Right atrium auricular region (tissue), 2 donors: ENCODE data around the gene YTHDC2. TPM values are rescaled to one million over a fixed set of nuclear protein-coding genes. Genes with fewer than 3 reads are reported as not detected.

Experiments
- DNase-seq: peaks from one replicate; pipeline ENCODE4 v3.0.0-alpha.2; 2019; ENCODE audit warnings: low spot score
- H3K27ac ChIP-seq, 2 donors: fragments of 200-600 bp; sonication (generic); 1 replicate in 1 of 2; 2 replicates in 1 of 2; pipeline ENCODE4 v1.5.1; 2016 to 2019
- H3K27me3 ChIP-seq, 2 donors: fragments of 200-600 bp; sonication (generic); one replicate each; pipeline versions ENCODE4 v1.5.1 to v1.6.0; 2017 to 2019
- H3K36me3 ChIP-seq: fragments of 200-600 bp; sonication (generic); one replicate; pipeline ENCODE4 v1.5.1; 2016
- H3K4me1 ChIP-seq, 2 donors: fragments of 200-600 bp; sonication (generic); one replicate each; pipeline versions ENCODE4 v1.5.1 to v1.6.0; 2017 to 2019
- H3K4me3 ChIP-seq, 2 donors: fragments of 200-600 bp; sonication (generic); 1 replicate in 1 of 2; 2 replicates in 1 of 2; pipeline ENCODE4 v1.5.1; 2017 to 2019; ENCODE audit warnings: mild to moderate bottlenecking in 1 of 2, moderate library complexity in 1 of 2
- H3K9me3 ChIP-seq, 2 donors: fragments of 200-600 bp; sonication (generic); one replicate each; pipeline ENCODE4 v1.5.1; 2019
- total RNA-seq, 2 donors: library from RNA; depleted of rRNA; stranded (reverse); fragments of >200 nt; gene quantifications; one replicate each; pipeline ENCODE4 v1.1.0, GENCODE V29; 2016
- TF ChIP-seq, protein P1 (sequence below), 2 donors: fragments of 200-600 bp; sonication (generic); IDR thresholded peaks; one replicate each; pipeline ENCODE4 v1.5.1; 2019; ENCODE audit warnings: antibody characterized with exemption in 2 of 2

Gene YTHDC2
- total RNA-seq = 10 to 100 TPM in 1 of 2 donors, 1 to 10 TPM in 1; 7.8 to 12.1 TPM

DNA sequence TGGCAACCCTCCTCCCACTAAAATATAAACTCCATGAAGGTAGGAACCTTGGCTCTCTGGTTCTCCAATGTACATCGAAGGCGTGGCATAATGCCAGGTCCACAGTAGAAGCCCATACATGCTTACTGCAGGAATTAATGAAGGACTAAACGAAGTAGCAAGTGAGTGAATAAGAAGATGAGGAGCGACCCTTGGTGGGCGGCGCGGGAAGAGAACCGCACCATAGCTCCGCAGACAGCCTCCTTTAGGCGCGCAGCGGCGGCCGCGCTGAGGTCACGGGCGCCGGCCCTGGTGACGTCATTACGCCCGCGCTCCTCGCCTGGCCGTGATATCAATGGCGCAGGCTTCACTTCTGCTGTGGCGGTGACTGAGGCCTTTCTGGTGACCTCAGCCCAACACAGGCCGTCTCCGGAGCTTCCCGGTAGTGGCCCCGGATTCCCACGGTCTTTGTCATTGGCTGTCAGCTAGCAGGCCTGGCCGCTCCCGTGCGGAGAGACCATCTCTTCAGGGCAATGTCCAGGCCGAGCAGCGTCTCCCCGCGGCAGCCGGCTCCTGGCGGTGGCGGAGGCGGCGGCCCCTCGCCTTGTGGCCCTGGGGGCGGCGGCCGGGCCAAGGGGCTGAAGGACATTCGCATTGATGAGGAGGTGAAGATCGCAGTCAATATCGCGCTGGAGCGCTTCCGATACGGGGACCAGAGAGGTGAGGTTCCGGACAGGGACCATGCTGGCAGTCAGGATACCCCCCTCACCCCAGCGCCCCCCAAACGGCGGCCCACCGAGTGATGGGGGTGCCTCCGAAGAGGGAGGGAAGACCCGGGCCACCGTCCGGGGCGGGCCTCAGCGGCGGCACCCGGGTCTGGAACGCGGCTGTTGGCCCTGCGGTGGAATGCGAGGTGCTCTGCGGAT is at the start of gene YTHDC2:
YTHDC2 (plus strand) TSS at position 311 of the 905 bp plus-strand sequence; CDS start at position 513, 202 bp downstream.
- no peaks in the 10 kb centered on the region for H3K36me3 ChIP-seq
- no peaks in the 10 kb centered on the region for H3K9me3 ChIP-seq
- peak within 1 kb of the TSS; percentile 74 to 78 for H3K4me3 ChIP-seq
- peak within 1 kb of the TSS; percentile 96 for H3K27ac ChIP-seq
- H3K4me1 ChIP-seq = peaks cover 0 to 27% of the 10 kb centered on the region in 2 donors
- DNase-seq = peak; percentile 93
- no peaks in the 10 kb centered on the region for H3K27me3 ChIP-seq
- TF ChIP-seq, protein P1, sequence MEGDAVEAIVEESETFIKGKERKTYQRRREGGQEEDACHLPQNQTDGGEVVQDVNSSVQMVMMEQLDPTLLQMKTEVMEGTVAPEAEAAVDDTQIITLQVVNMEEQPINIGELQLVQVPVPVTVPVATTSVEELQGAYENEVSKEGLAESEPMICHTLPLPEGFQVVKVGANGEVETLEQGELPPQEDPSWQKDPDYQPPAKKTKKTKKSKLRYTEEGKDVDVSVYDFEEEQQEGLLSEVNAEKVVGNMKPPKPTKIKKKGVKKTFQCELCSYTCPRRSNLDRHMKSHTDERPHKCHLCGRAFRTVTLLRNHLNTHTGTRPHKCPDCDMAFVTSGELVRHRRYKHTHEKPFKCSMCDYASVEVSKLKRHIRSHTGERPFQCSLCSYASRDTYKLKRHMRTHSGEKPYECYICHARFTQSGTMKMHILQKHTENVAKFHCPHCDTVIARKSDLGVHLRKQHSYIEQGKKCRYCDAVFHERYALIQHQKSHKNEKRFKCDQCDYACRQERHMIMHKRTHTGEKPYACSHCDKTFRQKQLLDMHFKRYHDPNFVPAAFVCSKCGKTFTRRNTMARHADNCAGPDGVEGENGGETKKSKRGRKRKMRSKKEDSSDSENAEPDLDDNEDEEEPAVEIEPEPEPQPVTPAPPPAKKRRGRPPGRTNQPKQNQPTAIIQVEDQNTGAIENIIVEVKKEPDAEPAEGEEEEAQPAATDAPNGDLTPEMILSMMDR (IDR thresholded peaks at IDR 0.05) = peak in 1 of 2 donors; percentile 47

DNA sequence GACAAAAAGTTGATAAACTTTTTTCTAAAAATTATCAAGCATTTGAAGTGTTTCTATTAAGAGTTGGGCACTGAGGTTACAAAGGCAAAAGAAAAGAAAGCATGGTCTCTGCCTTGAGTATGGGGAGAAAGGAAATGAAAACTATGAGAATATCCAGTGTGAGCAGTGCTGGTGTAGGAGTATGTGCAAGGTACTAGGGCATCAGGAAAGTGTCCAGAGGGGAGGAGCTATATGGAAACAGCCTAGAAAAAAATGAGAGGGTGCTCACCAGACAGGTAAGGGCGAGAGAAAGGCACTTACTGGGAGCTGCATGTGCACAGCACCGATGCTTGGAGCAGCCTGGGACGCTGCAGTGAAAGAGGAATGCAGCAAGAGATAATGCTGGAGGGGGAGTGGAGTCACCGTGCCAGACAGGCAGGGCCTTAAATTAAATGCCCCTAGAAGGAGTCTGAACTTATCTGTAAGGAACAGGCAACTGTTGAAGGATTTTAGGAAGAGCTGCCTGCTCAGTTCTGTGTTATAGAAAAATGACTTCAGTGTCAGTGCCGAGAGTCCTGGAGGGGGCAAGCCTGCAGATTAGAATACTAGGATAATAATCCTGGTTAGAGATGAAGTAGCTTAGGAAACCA is 39.3 kb upstream of the YTHDC2 start:
- Histone ChIP-seq H3K4me3 (no peak overlapping the region), H3K36me3 (no peaks in the 10 kb centered on the region), H3K27me3 (no peaks in the 10 kb centered on the region), H3K4me1 (peaks cover 0 to 7% of the 10 kb centered on the region in 2 donors), H3K27ac (no peak overlapping the region), H3K9me3 (no peaks in the 10 kb centered on the region)
- TF ChIP-seq, protein P1 (IDR thresholded peaks at IDR 0.05) = no peak
- DNase-seq = no peak

DNA sequence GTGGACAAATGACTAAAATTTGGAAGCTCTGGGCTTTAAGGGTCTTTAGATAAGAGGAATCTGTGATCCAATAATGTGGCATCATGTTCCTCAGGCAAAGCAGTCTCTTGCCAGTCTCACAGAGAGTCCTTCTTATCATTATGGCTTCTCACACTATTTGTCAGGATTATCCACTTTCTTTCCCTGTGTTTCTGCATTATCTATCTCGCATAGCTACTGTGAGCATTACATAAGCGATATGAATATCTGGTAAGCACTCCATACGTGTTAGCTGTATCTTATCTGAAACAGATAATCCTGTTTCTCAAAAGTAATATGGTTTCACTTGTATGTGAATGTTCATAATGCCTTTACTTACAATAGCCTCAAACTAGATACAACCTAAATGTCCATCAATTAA is 34.8 kb upstream of the YTHDC2 start:
- H3K27me3 ChIP-seq = no peaks in the 10 kb centered on the region
- H3K4me3 ChIP-seq = no peak overlapping the region
- H3K36me3 ChIP-seq = no peaks in the 10 kb centered on the region
- TF ChIP-seq, protein P1 (IDR thresholded peaks at IDR 0.05) = no peak
- H3K27ac ChIP-seq = no peak overlapping the region
- no peaks in the 10 kb centered on the region for H3K9me3 ChIP-seq
- DNase-seq = no peak
- H3K4me1 ChIP-seq = peaks cover 0 to 7% of the 10 kb centered on the region in 2 donors

DNA sequence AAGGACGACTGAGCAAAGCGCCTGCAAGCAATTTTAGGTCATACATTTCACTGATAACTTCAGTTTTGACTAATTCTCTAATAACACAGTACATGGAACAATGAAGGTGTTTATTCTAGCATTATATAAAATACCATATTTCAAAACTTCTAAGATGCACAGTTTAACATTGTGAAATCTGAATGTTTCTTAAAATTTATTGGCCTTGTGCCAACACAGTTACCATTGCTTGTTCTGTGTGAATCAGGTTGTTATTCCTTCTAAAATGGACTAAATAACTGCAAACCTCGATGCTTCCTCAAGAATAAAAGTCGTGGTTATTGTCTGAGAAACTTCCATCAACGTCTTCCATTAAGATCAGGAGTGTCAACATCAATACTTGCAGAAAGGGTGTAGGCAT is 33.3 kb upstream of the YTHDC2 start:
- no peaks in the 10 kb centered on the region for H3K9me3 ChIP-seq
- DNase-seq = no peak
- TF ChIP-seq, protein P1 (IDR thresholded peaks at IDR 0.05) = no peak
- no peak overlapping the region for H3K27ac ChIP-seq
- no peak overlapping the region for H3K4me3 ChIP-seq
- no peaks in the 10 kb centered on the region for H3K36me3 ChIP-seq
- H3K27me3 ChIP-seq = no peaks in the 10 kb centered on the region
- no peaks in the 10 kb centered on the region for H3K4me1 ChIP-seq

DNA sequence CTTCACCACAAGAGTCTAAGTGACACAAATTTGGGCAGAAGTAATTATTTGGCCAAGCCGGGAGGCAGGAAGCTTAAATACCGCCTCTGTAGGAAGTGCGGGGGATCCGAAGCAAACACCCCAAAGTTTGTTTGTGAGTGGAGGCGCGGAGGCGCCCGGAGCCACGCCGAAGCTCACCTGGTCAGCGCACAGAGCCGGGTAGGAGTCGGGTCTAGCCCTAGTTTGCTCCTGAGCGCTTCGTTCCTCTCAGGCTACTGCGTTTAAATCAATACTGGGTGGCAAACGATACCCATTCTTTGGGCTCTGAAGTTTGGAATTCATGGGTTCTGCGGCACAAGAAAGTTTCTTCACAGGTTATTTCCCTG is 26.1 kb upstream of the YTHDC2 start:
- no peak for DNase-seq
- H3K9me3 ChIP-seq = peaks cover 0 to 13% of the 10 kb centered on the region in 2 donors
- TF ChIP-seq, protein P1 (IDR thresholded peaks at IDR 0.05) = no peak
- H3K4me3 ChIP-seq = peak overlapping the region; percentile 61 to 74
- H3K27ac ChIP-seq = peak overlapping the region; percentile 61 to 73
- H3K36me3 ChIP-seq = no peaks in the 10 kb centered on the region
- H3K4me1 ChIP-seq = peaks cover 0 to 19% of the 10 kb centered on the region in 2 donors
- no peaks in the 10 kb centered on the region for H3K27me3 ChIP-seq
